Liver (tissue), 3 donors: ENCODE measurements around the gene MRPL46.

Experiments
- CTCF ChIP-seq: fragments of 150-350 bp; IDR thresholded peaks from 2 replicates; pipeline ENCODE4 v1.5.1; 2017; ENCODE audit warnings: improper control_type of control experiment, low read depth, low read length; ENCODE audit not compliant: missing input control
- GABPA ChIP-seq, 2 donors: IDR thresholded peaks in 1 of 2; conservative IDR thresholded peaks in 1 of 2; 2 replicates each; pipeline ENCODE4 v1.6.1; 2016; ENCODE audit warnings: antibody characterized with exemption in 2 of 2, mild to moderate bottlenecking in 1 of 2, moderate library complexity in 1 of 2
- JUND ChIP-seq, 2 donors: IDR thresholded peaks; 2 replicates each; pipeline ENCODE4 v1.6.1; 2016; ENCODE audit warnings: antibody characterized with exemption in 2 of 2
- RAD21 ChIP-seq, 2 donors: IDR thresholded peaks; 2 replicates each; pipeline ENCODE4 v1.6.1; 2016; ENCODE audit warnings: antibody characterized with exemption in 2 of 2, mild to moderate bottlenecking in 2 of 2
- RXRA ChIP-seq, 2 donors: IDR thresholded peaks; 2 replicates each; pipeline ENCODE4 v1.6.1; 2017 to 2018; ENCODE audit warnings: antibody characterized with exemption in 2 of 2, mild to moderate bottlenecking in 1 of 2
- SP1 ChIP-seq: IDR thresholded peaks from 2 replicates; pipeline ENCODE4 v1.6.1; 2018; ENCODE audit warnings: antibody characterized with exemption, mild to moderate bottlenecking
- TAF1 ChIP-seq: conservative IDR thresholded peaks from 2 replicates; pipeline ENCODE4 v1.6.1; 2016; ENCODE audit warnings: antibody characterized with exemption, mild to moderate bottlenecking
- YY1 ChIP-seq: IDR thresholded peaks from 2 replicates; pipeline ENCODE4 v1.6.1; 2016; ENCODE audit warnings: antibody characterized with exemption, mild to moderate bottlenecking
- TF ChIP-seq, protein P1 (sequence below): IDR thresholded peaks from 2 replicates; pipeline ENCODE4 v1.6.1; 2016; ENCODE audit warnings: antibody characterized with exemption, mild to moderate bottlenecking
- TF ChIP-seq, protein P2 (sequence below): IDR thresholded peaks from 2 replicates; pipeline ENCODE4 v1.6.1; 2016; ENCODE audit warnings: antibody characterized with exemption
- donor health status: healthy.
- donor health status: healthy.

- TF ChIP-seq JUND (IDR thresholded peaks at IDR 0.05) (no peak), CTCF (no peak), GABPA (IDR thresholded peaks at IDR 0.05 in 1 of 2, conservative IDR thresholded peaks at IDR 0.05 in 1 of 2) (no peak), RAD21 (IDR thresholded peaks at IDR 0.05) (no peak), TAF1 (no peak), YY1 (no peak), SP1 (no peak), RXRA (IDR thresholded peaks at IDR 0.05) (no peak)
- TF ChIP-seq, protein P1, sequence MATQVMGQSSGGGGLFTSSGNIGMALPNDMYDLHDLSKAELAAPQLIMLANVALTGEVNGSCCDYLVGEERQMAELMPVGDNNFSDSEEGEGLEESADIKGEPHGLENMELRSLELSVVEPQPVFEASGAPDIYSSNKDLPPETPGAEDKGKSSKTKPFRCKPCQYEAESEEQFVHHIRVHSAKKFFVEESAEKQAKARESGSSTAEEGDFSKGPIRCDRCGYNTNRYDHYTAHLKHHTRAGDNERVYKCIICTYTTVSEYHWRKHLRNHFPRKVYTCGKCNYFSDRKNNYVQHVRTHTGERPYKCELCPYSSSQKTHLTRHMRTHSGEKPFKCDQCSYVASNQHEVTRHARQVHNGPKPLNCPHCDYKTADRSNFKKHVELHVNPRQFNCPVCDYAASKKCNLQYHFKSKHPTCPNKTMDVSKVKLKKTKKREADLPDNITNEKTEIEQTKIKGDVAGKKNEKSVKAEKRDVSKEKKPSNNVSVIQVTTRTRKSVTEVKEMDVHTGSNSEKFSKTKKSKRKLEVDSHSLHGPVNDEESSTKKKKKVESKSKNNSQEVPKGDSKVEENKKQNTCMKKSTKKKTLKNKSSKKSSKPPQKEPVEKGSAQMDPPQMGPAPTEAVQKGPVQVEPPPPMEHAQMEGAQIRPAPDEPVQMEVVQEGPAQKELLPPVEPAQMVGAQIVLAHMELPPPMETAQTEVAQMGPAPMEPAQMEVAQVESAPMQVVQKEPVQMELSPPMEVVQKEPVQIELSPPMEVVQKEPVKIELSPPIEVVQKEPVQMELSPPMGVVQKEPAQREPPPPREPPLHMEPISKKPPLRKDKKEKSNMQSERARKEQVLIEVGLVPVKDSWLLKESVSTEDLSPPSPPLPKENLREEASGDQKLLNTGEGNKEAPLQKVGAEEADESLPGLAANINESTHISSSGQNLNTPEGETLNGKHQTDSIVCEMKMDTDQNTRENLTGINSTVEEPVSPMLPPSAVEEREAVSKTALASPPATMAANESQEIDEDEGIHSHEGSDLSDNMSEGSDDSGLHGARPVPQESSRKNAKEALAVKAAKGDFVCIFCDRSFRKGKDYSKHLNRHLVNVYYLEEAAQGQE = no peak
- TF ChIP-seq, protein P2, sequence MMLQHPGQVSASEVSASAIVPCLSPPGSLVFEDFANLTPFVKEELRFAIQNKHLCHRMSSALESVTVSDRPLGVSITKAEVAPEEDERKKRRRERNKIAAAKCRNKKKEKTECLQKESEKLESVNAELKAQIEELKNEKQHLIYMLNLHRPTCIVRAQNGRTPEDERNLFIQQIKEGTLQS = no peak
Observed at GRCh38 chr15:88456733-88457132, 10.5 kb downstream of the MRPL46 start.
